Mesendoderm (in vitro differentiated cells): Measurements from ENCODE around the gene ADA.

ENCODE experiments used
- DNase-seq: peaks from one replicate; pipeline ENCODE4 v3.0.0; 2013
- H2AK5ac ChIP-seq: 2 replicates; pipeline ENCODE4 v1.6.1; 2013; ENCODE audit warnings: low read length, inconsistent platforms
- H2BK120ac ChIP-seq: 2 replicates; pipeline ENCODE4 v1.6.1; 2013; ENCODE audit warnings: low read depth, mild to moderate bottlenecking, low read length, moderate library complexity, mixed read lengths
- H2BK15ac ChIP-seq: replicated peaks from 2 replicates; pipeline ENCODE4 v1.6.1; 2013; ENCODE audit warnings: low read depth, mild to moderate bottlenecking, moderate library complexity
- H2BK5ac ChIP-seq: 2 replicates; pipeline ENCODE4 v1.6.1; 2013; ENCODE audit warnings: low read length, inconsistent platforms
- H3K18ac ChIP-seq: 2 replicates; pipeline ENCODE4 v1.6.1; 2013; ENCODE audit warnings: mild to moderate bottlenecking, low read length, mixed read lengths
- H3K23ac ChIP-seq: one replicate; pipeline ENCODE4 v1.6.1; 2013; ENCODE audit warnings: low read length
- H3K27ac ChIP-seq: 2 replicates; pipeline ENCODE4 v1.5.1; 2013; ENCODE audit warnings: low read depth, mild to moderate bottlenecking, inconsistent platforms, low read length, moderate library complexity
- H3K27me3 ChIP-seq: 2 replicates; pipeline ENCODE4 v1.6.1; 2013; ENCODE audit warnings: low read length, control low read depth, mild to moderate bottlenecking, inconsistent platforms; ENCODE audit not compliant: insufficient read depth, poor library complexity
- H3K36me3 ChIP-seq: 2 replicates; pipeline ENCODE4 v1.6.1; 2013; ENCODE audit warnings: low read length, inconsistent platforms; ENCODE audit not compliant: control insufficient read depth, insufficient read depth
- H3K4ac ChIP-seq: one replicate; pipeline ENCODE4 v1.6.1; 2013; ENCODE audit warnings: low read depth, mild to moderate bottlenecking, low read length, moderate library complexity
- H3K4me1 ChIP-seq: 2 replicates; pipeline ENCODE4 v1.6.1; 2013; ENCODE audit warnings: low read depth, low read length, inconsistent platforms; ENCODE audit not compliant: control insufficient read depth
- H3K4me2 ChIP-seq: 2 replicates; pipeline ENCODE4 v1.6.1; 2013; ENCODE audit warnings: low read length
- H3K4me3 ChIP-seq: 2 replicates; pipeline ENCODE4 v1.5.1; 2013; ENCODE audit warnings: mild to moderate bottlenecking, low read length
- H3K56ac ChIP-seq: one replicate; pipeline ENCODE4 v1.6.1; 2013; ENCODE audit warnings: low read length
- H3K79me1 ChIP-seq: 2 replicates; pipeline ENCODE4 v1.6.1; 2013; ENCODE audit warnings: low read length, inconsistent platforms
- H3K79me2 ChIP-seq: 2 replicates; pipeline ENCODE4 v1.6.1; 2013; ENCODE audit warnings: mild to moderate bottlenecking, low read length; ENCODE audit not compliant: control insufficient read depth, insufficient read depth
- H3K9ac ChIP-seq: 2 replicates; pipeline ENCODE4 v1.6.1; 2013; ENCODE audit warnings: low read length, inconsistent platforms
- H4K5ac ChIP-seq: one replicate; pipeline ENCODE4 v1.6.1; 2013; ENCODE audit warnings: low read length
- H4K8ac ChIP-seq: one replicate; pipeline ENCODE4 v1.6.1; 2013; ENCODE audit warnings: low read depth, mild to moderate bottlenecking, control low read depth, low read length, moderate library complexity
- WGBS: extraction: QIAGEN DNeasy Blood & Tissue Kit; methylation state at CpG from one replicate; pipeline ENCODE4 v1.1.7; 2013; ENCODE audit warnings: low lambda C conversion rate, missing lambda C conversion rate; ENCODE audit not compliant: insufficient coverage; ENCODE audit errors: extremely low coverage; 5-methylcytosine and 5-hydroxymethylcytosine counted together

ADA gene

DNA sequence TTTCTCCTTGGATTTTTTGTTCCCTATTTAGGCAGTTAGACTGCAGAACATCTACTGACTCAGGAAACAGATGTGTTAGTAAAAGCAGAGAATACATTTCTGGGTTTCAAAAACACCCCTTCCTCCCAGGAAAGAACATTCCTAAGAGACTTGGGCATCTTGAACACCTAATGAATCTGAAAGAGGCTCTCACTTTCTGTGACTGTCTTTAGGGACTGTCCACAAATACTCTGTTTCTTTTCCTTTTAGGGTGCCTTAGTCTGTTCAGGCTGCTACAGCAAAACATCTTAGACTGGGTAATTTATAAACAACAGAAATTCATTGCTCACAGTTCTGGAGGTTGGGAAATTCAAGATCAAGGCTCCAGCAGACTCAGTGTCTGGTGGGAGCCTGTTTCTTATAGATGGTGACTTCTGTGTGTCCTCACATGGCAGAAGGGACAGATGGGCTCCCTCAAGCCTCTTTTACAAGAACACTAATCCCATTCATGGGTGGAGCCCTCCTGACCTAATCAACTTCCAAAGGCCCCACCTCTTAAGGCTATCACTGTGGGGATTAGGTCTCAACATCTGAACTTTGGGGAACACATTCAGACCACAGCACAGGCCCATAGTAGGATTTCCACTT lies 44.3 kb upstream of the ADA start:
- Histone ChIP-seq H3K27ac (no peak overlapping the region), H3K23ac (no peak overlapping the region), H3K27me3 (no peaks in the 10 kb centered on the region), H4K8ac (no peak overlapping the region), H3K56ac (no peak overlapping the region), H3K4me2 (no peak overlapping the region), H2BK15ac (no peak overlapping the region), H2BK120ac (no peak overlapping the region), H3K79me1 (no peaks in the 10 kb centered on the region), H3K4ac (no peak overlapping the region), H3K36me3 (no peaks in the 10 kb centered on the region), H3K9ac (no peak overlapping the region), H2BK5ac (no peak overlapping the region), H3K4me3 (no peak overlapping the region), H3K18ac (no peak overlapping the region), H2AK5ac (no peak overlapping the region), H3K4me1 (no peaks in the 10 kb centered on the region), H3K79me2 (no peaks in the 10 kb centered on the region), H4K5ac (no peak overlapping the region)
- no peak for DNase-seq

DNA sequence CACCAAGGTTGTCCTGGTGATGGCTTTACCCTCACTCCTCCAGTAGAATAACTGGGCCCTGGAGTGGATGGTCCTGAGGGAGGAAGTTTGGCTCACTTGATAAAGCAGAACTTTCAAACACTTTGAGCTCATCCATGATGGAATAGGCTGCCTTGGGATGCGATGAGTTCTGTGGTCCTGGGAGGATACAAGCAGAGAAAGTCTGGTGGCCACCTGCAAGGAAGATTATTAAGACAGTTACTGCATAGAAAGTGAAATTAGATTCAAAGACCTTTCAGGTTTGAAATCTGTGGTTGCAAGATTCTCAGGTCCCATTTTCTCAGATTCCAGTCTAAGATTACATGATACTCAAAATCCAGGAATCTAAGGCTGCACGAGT lies 43.8 kb upstream of the ADA start:
- Histone ChIP-seq H3K27ac (no peak overlapping the region), H3K4me1 (no peaks in the 10 kb centered on the region), H4K5ac (no peak overlapping the region)

DNA sequence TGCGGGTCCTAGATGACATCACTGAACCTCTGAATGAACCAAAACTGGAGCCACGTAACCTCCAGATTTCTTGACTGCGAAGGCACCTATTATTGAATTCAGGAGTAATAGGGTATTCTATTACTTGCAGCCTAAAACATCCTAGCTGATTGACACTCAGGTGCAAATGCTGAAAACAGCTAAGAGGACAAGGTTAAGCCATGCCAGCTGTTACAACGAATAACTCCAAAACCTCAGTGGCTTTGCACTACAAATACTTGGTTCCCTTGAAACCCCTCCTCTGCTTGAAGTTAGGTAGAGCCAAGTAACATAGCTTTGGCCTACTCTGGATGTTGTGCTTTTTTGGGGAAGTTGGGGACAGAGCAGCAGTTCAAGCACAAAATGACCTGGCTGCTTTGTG lies 42.7 kb upstream of the ADA start:
- no peak for DNase-seq
- no peak overlapping the region for H2BK15ac ChIP-seq
- H3K56ac ChIP-seq = no peak overlapping the region
- H2BK5ac ChIP-seq = no peak overlapping the region
- H3K23ac ChIP-seq = no peak overlapping the region
- no peak overlapping the region for H4K5ac ChIP-seq
- no CpG with 5 or more reads among the region's 4 CpGs for WGBS
- no peaks in the 10 kb centered on the region for H3K27me3 ChIP-seq
- no peak overlapping the region for H3K4me2 ChIP-seq
- H3K18ac ChIP-seq = no peak overlapping the region
- H3K4ac ChIP-seq = no peak overlapping the region
- no peak overlapping the region for H2AK5ac ChIP-seq
- H3K4me1 ChIP-seq = no peaks in the 10 kb centered on the region
- H3K79me1 ChIP-seq = no peaks in the 10 kb centered on the region
- no peak overlapping the region for H3K9ac ChIP-seq
- no peaks in the 10 kb centered on the region for H3K79me2 ChIP-seq
- H3K36me3 ChIP-seq = no peaks in the 10 kb centered on the region
- no peak overlapping the region for H3K4me3 ChIP-seq
- H4K8ac ChIP-seq = no peak overlapping the region
- H2BK120ac ChIP-seq = no peak overlapping the region
- no peak overlapping the region for H3K27ac ChIP-seq

More for the DNA sequence above, 43.8 kb upstream of the ADA start:
- no peak overlapping the region for H4K8ac ChIP-seq
- WGBS = no CpG with 5 or more reads among the region's 2 CpGs
- no peak overlapping the region for H3K4me2 ChIP-seq
- no peak overlapping the region for H2BK15ac ChIP-seq
- no peaks in the 10 kb centered on the region for H3K27me3 ChIP-seq
- H2AK5ac ChIP-seq = no peak overlapping the region
- no peak overlapping the region for H3K4ac ChIP-seq
- H3K9ac ChIP-seq = no peak overlapping the region
- H3K4me3 ChIP-seq = no peak overlapping the region
- H2BK120ac ChIP-seq = no peak overlapping the region
- DNase-seq = no peak
- H3K36me3 ChIP-seq = no peaks in the 10 kb centered on the region
- H3K56ac ChIP-seq = no peak overlapping the region
- H3K18ac ChIP-seq = no peak overlapping the region
- no peak overlapping the region for H3K23ac ChIP-seq
- H2BK5ac ChIP-seq = no peak overlapping the region
- no peaks in the 10 kb centered on the region for H3K79me1 ChIP-seq
- H3K79me2 ChIP-seq = no peaks in the 10 kb centered on the region

DNA sequence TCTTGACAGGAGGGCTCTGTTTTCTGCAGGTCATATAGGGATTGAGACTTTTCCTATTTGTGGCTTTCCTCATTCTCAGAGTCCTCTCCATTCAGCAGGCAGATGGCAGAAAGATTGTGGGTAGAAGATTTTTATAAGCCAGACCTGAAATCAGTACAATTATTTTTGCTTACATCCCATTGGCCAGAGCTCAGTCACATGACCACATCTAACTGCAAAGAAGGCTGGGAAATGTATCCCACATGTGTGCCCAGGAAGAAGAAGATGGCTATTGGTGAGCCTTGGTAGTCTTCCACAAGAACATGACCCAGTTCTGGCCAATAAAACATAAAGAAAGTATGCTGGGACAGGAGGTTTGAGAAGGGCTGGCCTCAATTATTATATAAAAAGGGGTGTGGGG lies 42.1 kb upstream of the ADA start:
- Histone ChIP-seq H2BK120ac (no peak overlapping the region), H3K18ac (no peak overlapping the region), H3K79me1 (no peaks in the 10 kb centered on the region), H2AK5ac (no peak overlapping the region), H3K4me2 (no peak overlapping the region), H2BK5ac (no peak overlapping the region), H4K5ac (no peak overlapping the region), H3K23ac (no peak overlapping the region), H3K4me3 (no peak overlapping the region), H3K36me3 (no peaks in the 10 kb centered on the region), H2BK15ac (no peak overlapping the region), H3K56ac (no peak overlapping the region), H4K8ac (no peak overlapping the region), H3K4ac (no peak overlapping the region), H3K79me2 (no peaks in the 10 kb centered on the region), H3K9ac (no peak overlapping the region), H3K27ac (no peak overlapping the region), H3K27me3 (no peaks in the 10 kb centered on the region), H3K4me1 (no peaks in the 10 kb centered on the region)
- no peak for DNase-seq

DNA sequence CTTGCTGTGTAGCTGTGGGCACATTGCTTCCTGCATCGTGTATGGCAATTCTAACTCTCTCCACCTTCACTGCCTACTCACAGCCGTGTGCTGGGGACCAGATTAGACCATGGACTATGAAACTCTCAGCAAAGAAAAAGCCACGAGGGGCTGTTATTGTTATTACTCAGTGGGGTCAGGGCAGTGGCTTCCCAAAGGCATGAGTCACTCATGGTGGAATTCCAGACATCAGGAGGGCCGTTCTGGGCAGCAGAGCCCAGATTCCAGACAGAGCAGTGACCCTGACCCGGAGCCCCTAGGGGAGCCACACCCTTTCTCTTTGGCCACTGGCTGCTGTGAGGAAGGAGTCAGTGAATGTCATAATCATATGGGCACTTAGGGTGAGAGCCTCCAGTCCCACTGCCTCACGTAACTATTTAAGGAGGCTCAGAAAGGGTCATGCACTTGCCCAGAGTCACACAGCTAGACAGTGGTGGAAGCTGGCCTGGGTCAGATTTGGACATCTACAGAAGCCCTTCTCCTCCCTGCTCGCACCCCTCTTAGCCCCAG lies 41.5 kb upstream of the ADA start:
- Histone ChIP-seq H3K4me2 (no peak overlapping the region), H3K4ac (no peak overlapping the region), H3K4me3 (no peak overlapping the region), H3K4me1 (no peaks in the 10 kb centered on the region), H3K56ac (no peak overlapping the region), H3K36me3 (no peaks in the 10 kb centered on the region), H4K5ac (no peak overlapping the region), H4K8ac (no peak overlapping the region), H2AK5ac (no peak overlapping the region), H3K9ac (no peak overlapping the region), H2BK15ac (no peak overlapping the region), H3K27me3 (no peaks in the 10 kb centered on the region), H3K27ac (no peak overlapping the region), H2BK120ac (no peak overlapping the region), H2BK5ac (no peak overlapping the region), H3K79me1 (no peaks in the 10 kb centered on the region), H3K23ac (no peak overlapping the region), H3K79me2 (no peaks in the 10 kb centered on the region), H3K18ac (no peak overlapping the region)
- peak; percentile 85 for DNase-seq
- WGBS = no CpG with 5 or more reads among the region's 7 CpGs
